DMS 273 treated with DMSO at 0.1 percent for 48 hours (cell line): ENCODE measurements around the gene SLC4A2.

Source experiments
- DNase-seq: peaks from one replicate; lab custom pipeline; 2025; lab: John Stamatoyannopoulos, UW

SLC4A2 gene

DNA sequence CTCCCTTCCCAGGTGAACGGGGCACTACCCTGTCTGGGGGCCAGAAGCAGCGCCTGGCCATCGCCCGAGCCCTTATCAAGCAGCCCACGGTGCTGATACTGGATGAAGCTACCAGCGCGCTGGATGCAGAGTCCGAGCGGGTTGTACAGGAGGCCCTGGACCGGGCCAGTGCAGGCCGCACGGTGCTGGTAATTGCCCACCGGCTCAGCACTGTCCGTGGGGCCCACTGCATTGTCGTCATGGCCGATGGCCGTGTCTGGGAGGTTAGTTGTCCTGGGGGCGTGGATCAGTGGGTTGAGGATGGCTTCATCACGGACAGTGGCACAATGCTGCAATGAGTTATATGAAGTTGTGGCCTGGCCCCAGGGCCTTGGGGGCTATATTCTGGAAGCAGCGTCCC is 15.4 kb upstream of the SLC4A2 start:
- no peak for DNase-seq

DNA sequence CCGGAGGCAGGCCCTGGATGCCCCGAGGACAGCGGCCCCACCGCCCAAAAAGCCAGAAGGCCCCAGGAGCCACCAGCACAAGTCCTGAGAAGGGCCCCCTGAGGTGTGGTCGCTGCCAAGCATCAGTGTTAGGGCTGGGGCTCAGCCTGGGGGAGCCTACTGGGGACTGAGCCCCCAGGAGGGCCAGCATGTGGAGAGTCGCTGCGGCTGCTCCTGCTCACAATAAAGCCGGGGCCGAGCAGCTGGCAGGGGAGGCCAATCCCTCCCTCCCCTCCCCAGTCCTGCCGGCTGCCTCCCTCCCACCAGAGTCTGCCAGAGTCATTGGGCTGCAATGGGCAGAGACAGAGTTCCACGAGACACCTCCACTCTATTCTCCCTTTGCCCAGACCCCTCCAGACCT is 14.1 kb upstream of the SLC4A2 start:
- DNase-seq, result peak; percentile 46

DNA sequence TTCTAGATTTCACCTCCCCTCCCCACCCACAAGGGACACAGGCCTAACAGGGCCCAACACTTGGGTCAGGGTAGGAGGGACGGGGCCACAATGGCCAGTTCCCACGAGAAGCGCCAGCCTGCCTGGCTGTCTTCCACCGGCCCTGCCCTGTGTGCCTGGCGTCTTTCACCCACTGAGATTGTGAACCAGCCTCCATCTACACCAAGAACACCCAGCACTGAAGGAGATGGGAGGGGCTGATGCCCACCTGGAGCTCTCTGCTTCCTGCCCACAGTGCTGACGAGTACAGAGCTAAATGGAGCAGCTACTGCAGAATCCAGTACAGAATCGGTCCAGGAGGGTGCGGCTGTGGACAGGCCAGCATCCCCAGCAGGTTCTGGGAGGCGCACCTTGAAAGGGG is 13.4 kb upstream of the SLC4A2 start:
- DNase-seq, result no peak

DNA sequence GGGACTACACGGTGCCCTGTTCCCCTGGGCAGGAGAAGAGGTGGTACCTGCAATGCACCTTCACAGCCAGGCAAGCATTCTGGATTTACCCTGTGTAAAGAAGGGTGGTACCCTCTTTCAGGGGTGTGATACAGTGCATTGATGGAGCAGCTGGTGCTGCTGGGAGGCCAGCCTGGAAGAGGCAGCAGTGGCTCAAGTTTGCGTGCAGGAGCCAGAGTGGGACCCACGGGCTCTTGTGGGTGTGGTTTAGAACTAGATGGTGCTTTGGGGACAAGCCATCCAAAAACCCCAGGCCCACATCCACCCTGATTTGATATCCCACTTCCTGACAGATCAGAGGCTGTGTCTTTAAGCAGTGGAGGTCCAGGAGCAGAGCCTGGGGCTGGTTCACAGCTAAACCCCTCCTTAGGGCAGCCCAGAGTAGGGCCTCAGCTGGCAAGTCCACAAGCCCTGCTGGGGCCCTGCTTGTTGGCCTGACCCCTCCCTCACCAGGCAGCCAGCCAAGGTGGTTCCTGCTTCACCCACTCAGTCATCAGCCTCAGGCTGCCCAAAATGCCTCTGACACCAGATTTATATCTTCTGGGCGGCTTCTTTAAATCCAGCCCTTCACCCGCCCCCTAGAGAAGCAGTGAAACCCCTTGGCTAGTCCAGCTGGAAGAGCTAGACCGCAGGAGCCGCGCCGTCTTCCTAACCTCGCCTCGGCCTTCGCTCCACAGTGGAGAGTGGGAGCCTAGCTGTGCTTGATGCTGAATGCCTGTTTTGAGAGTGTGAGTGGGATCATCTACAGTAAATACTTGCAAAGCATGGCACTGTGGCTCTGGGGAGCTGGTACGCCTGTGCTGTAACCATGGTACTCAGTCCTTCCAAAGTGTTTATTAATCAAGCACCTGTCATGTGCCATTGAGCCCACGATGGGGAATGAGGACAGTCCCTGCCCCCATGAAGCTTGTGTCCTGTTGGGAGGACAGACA is 12.5 kb upstream of the SLC4A2 start:
- peak; percentile 50 for DNase-seq

DNA sequence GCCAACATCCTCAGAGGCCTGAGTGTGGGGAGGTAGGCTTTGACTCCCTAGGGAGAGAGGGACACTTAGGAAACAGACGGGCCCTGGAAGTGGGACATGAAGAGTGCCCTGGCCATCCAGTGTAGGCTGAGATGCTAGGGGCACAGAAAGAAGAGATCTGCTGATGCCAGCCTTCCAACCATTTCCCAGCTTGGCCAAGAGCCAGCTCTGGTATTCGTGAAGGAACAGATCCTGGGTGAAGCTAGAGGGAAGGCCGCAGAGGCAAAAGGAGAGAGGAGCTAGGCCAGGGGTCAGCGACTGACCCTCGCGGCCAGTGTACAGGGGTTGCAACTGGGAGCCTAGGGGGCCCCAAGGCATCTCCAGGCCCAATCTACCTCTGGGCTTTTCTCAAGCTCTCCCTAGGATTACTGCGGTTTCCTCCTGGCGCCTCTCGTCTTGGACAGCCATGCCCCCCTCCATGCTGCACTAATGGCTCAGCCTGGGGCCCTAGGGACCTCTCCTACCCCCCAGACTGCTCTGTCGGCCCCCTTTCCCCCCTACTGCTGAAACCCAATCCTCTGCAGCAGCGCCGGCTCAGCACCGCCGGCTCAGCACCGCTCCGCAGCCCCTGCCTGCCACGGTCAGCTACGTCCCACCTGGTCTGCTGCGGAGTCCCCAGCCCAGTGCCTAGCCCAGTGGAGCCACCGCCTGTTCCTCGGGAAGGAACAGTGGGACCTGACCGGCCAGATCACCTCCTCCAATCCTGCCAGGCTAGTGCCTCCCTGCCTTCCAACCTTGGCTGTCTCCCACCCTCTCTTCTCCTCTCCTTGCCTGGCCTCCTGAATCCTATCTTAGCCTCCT is 11.2 kb upstream of the SLC4A2 start, which contains the start of gene ASIC3:
Gene ASIC3, plus strand, starts transcription at position 556 of the 840 bp plus-strand sequence. CDS start 355 bp downstream, outside the sequence.
- no peak for DNase-seq

DNA sequence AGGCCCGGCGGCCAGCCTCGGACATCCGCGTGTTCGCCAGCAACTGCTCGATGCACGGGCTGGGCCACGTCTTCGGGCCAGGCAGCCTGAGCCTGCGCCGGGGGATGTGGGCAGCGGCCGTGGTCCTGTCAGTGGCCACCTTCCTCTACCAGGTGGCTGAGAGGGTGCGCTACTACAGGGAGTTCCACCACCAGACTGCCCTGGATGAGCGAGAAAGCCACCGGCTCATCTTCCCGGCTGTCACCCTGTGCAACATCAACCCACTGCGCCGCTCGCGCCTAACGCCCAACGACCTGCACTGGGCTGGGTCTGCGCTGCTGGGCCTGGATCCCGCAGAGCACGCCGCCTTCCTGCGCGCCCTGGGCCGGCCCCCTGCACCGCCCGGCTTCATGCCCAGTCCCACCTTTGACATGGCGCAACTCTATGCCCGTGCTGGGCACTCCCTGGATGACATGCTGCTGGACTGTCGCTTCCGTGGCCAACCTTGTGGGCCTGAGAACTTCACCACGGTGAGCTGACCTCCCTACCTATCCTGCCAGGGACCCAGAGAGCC is 10.4 kb upstream of the SLC4A2 start:
- DNase-seq, result no peak

DNA sequence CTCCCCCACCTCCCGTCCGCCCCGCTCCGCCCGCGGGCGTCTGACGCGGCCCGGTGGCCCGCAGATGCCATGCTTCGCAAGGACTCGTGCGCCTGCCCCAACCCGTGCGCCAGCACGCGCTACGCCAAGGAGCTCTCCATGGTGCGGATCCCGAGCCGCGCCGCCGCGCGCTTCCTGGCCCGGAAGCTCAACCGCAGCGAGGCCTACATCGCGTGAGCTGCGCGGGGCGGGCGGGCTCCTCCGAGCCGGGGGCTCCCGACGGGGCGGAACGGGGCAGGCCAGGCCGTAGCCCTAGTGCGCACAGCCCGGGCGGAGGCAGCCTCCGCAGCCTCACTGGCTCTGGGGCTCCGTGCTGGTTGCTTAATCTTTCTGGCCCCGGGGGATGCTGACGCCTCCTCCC is 8.3 kb upstream of the SLC4A2 start:
- no peak for DNase-seq

DNA sequence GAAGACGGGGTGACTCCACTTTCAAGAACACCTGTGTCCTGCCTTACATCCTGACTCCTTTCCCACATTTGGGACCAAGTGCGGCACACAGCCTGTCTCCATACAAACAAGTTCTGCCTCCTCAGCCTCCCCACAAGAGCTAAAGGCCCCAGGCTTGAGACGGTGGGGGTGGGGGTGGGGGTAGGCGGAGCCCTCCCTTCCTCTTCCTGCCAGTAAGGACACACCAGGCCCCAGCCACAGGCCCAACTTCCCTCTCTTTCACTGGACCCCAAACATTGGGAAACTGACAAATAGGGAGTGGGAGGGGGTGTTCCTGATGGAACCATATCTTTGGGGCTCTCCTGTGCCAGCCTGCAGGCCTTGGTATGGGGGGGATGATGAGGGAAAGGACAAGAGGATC is 6.3 kb upstream of the SLC4A2 start:
- no peak for DNase-seq

DNA sequence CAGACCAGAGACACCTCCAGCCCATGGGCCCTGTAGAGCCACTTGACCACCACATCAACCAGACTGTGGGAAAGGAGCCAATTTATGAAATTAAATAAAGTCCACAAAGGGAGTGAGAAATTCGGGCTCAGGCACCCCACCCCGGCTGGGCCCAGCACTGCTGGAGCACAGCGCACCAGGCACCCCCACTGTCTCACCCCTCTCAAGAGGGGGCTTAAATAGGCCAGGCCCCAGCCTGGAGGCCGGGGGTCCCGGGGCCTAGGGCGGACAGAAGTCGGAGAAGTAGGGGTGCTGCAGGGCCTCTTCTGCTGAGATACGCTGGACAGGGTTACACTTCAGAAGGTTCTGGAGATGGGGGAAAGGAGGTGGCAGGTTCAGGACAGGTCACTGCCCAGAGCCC is 5.6 kb upstream of the SLC4A2 start:
- no peak for DNase-seq

DNA sequence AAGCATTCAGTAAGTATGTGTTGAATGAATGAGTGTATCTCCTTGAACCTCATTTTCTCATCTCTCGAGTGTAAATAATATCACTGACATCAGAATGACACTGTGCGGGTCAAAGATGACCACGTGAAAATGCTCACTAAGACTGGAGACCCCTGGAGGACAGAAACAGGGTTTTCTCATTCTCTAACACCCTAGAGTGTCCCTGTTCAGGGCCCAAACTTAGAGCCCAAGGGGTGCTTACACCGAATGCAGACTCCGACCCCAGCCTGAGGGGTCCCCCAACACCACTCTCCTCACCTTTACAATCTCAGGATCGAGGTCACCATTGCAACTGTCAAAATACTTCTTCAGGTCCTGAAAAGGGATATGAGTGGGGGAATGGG is 3.1 kb upstream of the SLC4A2 start:
- no peak for DNase-seq

DNA sequence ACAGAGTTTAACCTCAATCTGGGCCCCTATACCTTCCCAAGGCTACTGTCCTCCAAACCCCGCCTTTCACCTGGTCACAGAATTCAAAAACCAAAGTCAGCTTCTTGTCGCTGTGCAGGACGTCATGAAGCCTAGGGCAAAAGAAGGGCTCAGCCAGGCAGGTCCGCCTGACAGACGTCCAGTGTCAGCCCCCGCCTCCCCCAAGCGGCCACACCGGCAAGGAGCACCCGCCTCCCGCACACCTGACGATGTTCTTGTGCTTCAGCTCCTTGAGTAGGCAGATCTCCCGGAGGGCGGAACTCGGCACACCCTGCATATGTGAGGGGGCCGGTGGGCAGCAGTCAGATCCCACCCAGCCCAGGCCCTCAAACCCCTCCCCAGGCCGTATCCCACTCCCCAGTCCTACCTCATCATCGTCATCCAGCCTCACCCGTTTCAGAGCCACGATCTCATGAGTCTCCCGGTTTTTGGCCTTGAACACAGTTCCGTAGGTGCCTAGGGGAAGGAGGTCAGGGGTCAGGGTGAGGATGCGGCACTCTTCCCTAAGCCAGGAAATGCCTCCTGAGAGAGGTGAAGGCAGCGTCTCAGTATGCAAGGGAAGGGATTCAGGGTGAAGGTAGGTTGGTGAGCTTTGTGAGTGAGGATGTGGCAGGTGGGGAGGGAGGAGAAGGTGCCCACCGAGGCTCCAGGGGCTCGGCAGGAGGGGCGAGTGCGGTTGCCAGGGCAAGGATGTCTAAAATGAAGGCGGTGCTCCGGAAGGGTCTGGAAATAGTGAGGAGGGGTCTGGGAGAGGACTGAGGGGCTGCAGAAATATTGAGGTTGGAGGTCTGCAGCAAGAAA is 2.5 kb upstream of the SLC4A2 start:
- DNase-seq, result no peak

DNA sequence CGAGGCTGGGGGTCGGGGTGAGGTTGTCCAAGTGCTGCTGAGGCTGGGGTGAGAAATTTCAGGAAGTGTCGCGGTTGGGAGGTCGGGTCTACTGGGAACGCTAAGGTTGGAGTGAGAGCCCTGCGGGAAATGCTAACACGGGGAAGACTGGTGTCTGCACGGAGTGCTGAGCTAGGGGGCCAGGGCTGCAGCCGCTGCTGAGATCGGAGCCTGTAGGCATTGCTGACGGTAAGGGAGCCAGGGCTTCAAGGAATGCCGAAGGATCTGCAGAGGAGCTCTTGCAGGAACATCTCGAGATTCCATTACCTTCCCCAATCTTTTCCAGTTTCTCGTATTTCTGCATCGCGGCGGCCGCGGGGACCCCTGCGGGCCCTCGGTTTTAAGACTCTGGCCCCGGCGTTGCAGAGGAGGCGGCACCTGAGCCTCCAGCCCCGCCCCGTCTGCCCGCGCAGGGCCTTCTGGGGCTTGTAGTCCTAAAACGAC is 1.8 kb upstream of the SLC4A2 start, which contains the start of gene CDK5:
Gene CDK5, minus strand, starts transcription at position 392 of the 483 bp plus-strand sequence. Its CDS starts 49 bp downstream, at position 343.
- no peak for DNase-seq

DNA sequence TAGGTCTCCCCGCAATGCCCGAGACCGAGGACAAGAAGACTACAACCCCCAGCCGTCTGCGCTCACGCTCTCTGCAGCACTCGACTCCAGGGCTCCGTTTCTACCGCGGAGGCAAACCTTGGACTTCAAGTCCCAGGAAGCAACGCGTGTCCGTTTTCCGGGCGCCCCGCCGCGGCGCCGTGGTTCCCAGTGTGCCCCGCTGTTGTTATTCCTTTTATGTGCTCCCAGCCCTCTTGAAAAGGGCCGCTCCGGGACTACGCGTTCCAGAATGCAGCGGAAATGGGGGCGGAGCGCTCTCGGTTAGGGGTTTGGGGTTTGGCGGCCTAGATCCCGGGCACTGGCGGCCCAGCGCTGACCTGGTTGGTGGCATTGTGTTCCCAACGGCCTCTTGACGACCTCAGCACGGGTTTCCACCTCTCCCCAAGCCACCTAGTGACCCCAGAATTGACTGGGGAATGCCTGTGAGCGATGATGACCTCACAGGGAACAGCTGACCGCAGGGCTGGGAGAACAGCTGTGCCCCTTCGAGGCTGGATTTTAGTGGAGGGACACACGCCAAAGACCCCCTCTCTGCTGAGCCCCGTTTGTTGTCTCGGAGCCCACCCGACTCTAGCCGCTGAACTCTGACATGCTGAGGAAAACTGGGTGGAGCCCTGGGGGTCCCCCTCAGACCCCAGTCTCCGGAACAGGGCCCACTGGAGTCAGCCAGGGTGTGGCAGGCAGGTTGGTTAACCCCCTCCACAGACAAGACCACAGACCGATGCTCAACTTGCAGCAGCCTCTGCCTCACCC is 1.2 kb upstream of the SLC4A2 start:
- DNase-seq, result peak; percentile 99

DNA sequence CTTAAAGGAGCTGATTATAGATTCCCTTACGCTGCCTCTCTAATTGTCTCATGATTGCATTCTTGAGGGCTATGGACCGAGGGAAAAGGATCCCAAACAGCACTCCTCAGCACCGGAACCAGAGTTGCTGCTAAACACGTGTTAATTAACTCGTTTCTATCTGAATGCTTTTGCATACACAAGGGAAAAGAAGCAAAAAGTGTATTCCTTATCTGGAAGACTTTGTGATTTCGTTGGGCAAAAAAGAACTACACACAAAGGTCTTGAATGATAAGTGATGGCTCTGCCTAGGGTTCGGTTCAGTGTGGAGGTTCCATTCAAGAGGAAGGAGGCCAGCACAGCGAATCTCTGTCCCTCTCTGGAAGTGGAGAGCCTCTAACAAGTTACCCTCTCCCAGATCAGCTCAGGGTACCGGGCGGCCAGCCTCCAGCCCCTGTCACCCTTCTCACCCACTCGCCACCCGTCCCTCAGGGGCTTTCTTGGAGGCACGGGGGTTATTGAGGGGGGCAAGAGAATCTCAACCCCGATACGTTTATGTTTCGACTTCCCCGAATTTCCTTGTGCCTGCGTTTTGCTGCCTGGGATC is 515 bp upstream of the SLC4A2 start:
- no peak for DNase-seq

DNA sequence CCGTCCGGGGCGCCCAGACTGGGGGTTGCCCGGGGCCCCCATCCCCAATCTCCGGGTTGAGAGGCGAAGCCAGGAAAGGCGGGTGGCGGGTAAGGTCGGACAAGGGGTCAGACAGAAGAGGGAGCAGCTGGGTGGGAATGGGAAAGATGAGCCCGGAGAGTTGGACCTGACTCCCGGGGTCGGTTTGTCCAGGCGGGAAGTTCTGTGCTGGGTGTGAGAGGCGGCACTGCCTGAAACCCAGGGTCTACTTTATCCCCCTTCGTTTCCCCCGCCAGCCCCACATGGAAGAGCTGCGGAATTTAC is 675 bp downstream of the SLC4A2 start:
- DNase-seq, result no peak

DNA sequence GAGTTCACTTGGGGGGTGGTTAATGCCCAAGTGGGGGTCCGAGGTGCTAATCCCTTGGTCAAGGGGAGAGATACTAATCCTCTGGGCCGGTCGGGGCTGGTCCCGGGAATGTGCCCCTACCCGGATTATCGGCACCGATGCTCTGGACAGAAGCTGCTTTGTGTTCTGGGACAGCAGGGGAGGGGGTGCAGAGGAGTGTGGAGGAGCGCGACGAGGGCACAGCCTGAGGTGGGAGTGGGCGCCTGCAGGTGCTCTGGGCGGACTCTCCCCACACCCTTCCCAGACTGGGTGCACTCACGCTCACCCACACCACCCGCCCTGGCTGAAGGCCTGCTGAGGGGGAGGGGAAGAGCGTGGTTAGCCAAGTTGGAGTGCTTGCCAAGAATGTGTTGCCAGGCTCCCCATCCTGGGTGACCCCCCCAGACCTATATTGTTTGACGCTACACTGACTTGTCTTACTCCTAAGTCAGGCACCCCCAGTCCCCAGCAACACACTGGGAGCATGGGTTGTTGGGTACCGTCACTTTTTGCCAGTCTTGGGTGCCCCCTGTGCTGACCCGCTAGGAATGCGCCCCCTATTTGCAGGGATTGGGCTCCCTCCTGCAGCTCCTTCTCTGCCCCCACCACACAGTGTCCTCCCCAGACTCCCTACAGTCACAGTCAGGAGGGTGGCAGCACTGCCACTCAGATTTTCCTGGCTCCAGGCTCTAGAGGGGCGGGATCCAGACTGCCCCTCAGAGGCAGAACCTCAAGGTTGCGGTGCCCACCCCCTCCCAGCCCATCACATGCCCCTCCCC is 1.2 kb downstream of the SLC4A2 start:
- DNase-seq, result no peak

DNA sequence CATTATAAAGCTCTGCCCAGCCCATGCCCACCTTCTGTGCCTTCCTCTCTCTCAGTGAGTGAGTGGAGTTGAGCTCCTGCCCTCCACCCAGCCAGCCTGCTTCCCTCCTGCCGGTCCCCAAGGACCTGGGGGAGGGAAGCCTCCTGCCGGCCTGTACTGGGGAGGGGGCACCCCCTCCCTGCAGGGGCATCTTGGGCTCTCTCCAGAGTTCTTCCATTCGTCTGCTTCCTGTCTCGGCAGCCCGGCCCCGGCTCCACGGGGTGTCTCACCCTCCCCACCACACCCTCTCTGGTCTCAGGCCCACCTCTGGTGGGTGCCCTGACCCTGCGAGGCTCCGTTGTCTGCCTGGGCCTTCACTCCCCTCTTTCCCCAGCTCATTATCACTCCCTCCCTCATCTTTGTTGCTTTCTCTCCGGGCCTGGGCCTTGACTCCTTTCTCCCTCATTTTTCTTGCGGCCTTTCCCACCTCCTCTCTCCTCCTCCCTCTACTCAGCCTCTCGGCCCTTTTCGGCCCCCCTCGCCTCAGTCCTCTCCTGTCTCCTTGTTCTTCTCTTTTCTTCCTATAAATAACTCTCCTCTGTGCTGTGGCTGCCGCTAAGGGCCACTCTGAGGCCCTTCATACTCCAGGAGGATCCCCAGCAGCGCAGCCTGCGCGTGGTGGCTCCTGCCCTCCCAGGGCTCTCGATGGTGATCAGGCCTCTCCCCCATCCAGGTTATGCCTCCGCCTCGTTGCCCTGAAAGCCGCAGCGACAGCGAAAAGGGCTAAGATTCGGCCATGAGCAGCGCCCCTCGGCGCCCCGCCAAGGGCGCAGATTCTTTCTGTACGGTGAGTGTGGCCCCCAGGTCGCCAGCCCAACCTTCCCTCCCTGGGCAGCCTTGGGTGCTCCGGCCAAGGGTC is 2.1 kb downstream of the SLC4A2 start:
- no peak for DNase-seq

DNA sequence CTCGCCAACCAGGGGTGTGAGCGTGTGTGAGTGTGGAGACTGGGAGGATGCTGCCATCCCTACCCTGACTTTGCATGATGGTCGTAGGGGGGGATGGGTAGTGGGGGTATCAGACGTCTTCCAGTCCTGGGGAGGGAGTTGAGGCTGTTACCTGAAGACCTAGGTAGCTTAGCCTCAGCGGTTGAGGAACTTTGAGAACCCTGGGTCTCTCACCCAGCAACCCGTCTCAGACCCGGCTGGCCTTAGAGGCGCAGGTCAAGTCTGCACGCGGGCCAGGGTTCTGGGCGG is 2.7 kb downstream of the SLC4A2 start:
- no peak for DNase-seq
